CD4-positive, alpha-beta T cell (primary cell): ENCODE results near the gene RAPGEF6. TPM values are rescaled to one million over a fixed set of nuclear protein-coding genes. Genes with fewer than 3 reads are reported as not detected.

Experiments
- ATAC-seq: fragments of 200-7000 bp; cut with Tn5 transposase; one replicate; pipeline ENCODE4 v1.10.0; 2022; ENCODE audit warnings: mild to moderate bottlenecking; ENCODE audit not compliant: poor library complexity
- CTCF ChIA-PET: fragments of 350-600 bp; sonication (Branson Sonifier 250); formaldehyde crosslinking; loops from one replicate; lab custom pipeline; 2021; ENCODE audit warnings: antibody characterized with exemption, inconsistent platforms; lab: Charles Lee
- POLR2A ChIA-PET: fragments of 350-600 bp; sonication (Branson Sonifier 250); formaldehyde crosslinking; loops from one replicate; lab custom pipeline; 2021; ENCODE audit warnings: antibody characterized with exemption, inconsistent platforms; lab: Charles Lee
- DNase-seq, 14 experiments: peaks; one replicate each; pipeline ENCODE4 v3.0.0-alpha.2; 2013 to 2020; ENCODE audit warnings: mixed read lengths in 2 of 14
- H3K27ac ChIP-seq, 2 donors: one replicate each; pipeline versions ENCODE4 v1.5.1 to v1.7.0; 2013; ENCODE audit warnings: low read length in 2 of 2, low read depth in 1 of 2, mild to moderate bottlenecking in 1 of 2
- H3K27me3 ChIP-seq, 2 experiments: 1 replicate in 1 of 2; 2 replicates in 1 of 2; pipeline versions ENCODE4 v1.6.1 to v1.7.0; 2013; ENCODE audit warnings: low read length in 2 of 2, control low read depth in 1 of 2, mild to moderate bottlenecking in 1 of 2, moderate library complexity in 1 of 2; ENCODE audit not compliant: insufficient read depth in 2 of 2, control insufficient read depth in 1 of 2
- H3K36me3 ChIP-seq: one replicate; pipeline ENCODE4 v1.6.1; 2013; ENCODE audit warnings: low read length, control low read depth; ENCODE audit not compliant: insufficient read depth
- H3K4me1 ChIP-seq: one replicate; pipeline ENCODE4 v1.6.1; 2013; ENCODE audit warnings: low read length, control low read depth; ENCODE audit not compliant: insufficient read depth
- H3K4me3 ChIP-seq: one replicate; pipeline ENCODE4 v1.5.1; 2013; ENCODE audit warnings: mild to moderate bottlenecking, low read length, moderate library complexity
- H3K9me3 ChIP-seq, 2 experiments: 1 replicate in 1 of 2; 2 replicates in 1 of 2; pipeline versions ENCODE4 v1.6.1 to v1.7.0; 2013; ENCODE audit warnings: low read length in 2 of 2, mild to moderate bottlenecking in 2 of 2, control low read depth in 1 of 2, moderate library complexity in 1 of 2; ENCODE audit not compliant: control insufficient read depth in 1 of 2, insufficient read depth in 1 of 2
- H3K27ac Mint-ChIP-seq: one replicate; pipeline ENCODE4 v1.8.0; 2020; ENCODE audit warnings: mixed read lengths
- H3K27me3 Mint-ChIP-seq: one replicate; pipeline ENCODE4 v1.8.0; 2021; ENCODE audit warnings: mixed read lengths
- H3K36me3 Mint-ChIP-seq: one replicate; pipeline ENCODE4 v1.8.0; 2021; ENCODE audit warnings: low read depth, mixed read lengths
- H3K4me1 Mint-ChIP-seq: one replicate; pipeline ENCODE4 v1.8.0; 2021; ENCODE audit warnings: low read depth, mixed read lengths
- H3K4me3 Mint-ChIP-seq: one replicate; pipeline ENCODE4 v1.8.0; 2020; ENCODE audit warnings: mild to moderate bottlenecking, mixed read lengths
- H3K9me3 Mint-ChIP-seq: one replicate; pipeline ENCODE4 v1.8.0; 2020; ENCODE audit warnings: mixed read lengths
- CTCF ChIP-seq: fragments of 200-600 bp; IDR thresholded peaks from one replicate; pipeline ENCODE4 v1.8.0; 2022; ENCODE audit warnings: antibody characterized with exemption, mild to moderate bottlenecking
- intact Hi-C, 2 experiments: fragments of 100-400 bp; cut with DNase I in 1 of 2; cut with micrococcal nuclease in 1 of 2; formaldehyde crosslinking; loops; one replicate each; pipeline versions ENCODE4 v1.15.1 to v1.9.0; 2023 to 2025; cut with DNase I, micrococcal nuclease
- total RNA-seq, 174 experiments: library from RNA in 2 of 174; stranded (reverse) in 2 of 174; gene quantifications; one replicate each; pipeline ENCODE4 v1.2.3 and lab custom pipeline; 2021 to 2026

RAPGEF6 gene
- total RNA-seq, 2 experiments from 2014 or later = 83.3 to 91.4 TPM

GRCh38 chr5:131515348-131515747, 119.7 kb downstream of the RAPGEF6 start:
- peaks cover 81% of the 10 kb centered on the region for H3K4me1 Mint-ChIP-seq
- peaks cover 25% of the 10 kb centered on the region for H3K36me3 ChIP-seq
- peak overlapping the region; percentile 84 for H3K27ac Mint-ChIP-seq
- H3K36me3 Mint-ChIP-seq = peaks cover 82% of the 10 kb centered on the region
- H3K27ac ChIP-seq = no peak overlapping the region
- ChIA-PET CTCF (interaction anchor here (0.7 to 2.5 kb wide), 7 partner anchors 8 to 74 kb away, joined by 3 to 9 read pairs (median 4); no protein-coding TSS in a partner anchor), POLR2A (interaction anchor here (1.0 to 2.5 kb wide), 9 partner anchors 9 to 49 kb away, joined by 3 to 13 read pairs (median 6); no protein-coding TSS in a partner anchor)
- DNase-seq (no peak), ATAC-seq (no peak)
- peaks cover 29% of the 10 kb centered on the region for H3K4me1 ChIP-seq
- H3K27me3 ChIP-seq = no peaks in the 10 kb centered on the region
- no peaks in the 10 kb centered on the region for H3K27me3 Mint-ChIP-seq
- peak overlapping the region; percentile 30 for H3K4me3 ChIP-seq
- H3K4me3 Mint-ChIP-seq = peak overlapping the region; percentile 82
- no peak for TF ChIP-seq CTCF
- no peaks in the 10 kb centered on the region for H3K9me3 Mint-ChIP-seq
- H3K9me3 ChIP-seq = no peaks in the 10 kb centered on the region
- intact Hi-C loops = loop anchor here (1.0 to 5.0 kb wide), 4 partner anchors 15 to 487 kb away; no protein-coding TSS in a partner anchor

- Mint-ChIP-seq H3K27me3 (no peaks in the 10 kb centered on the region), H3K9me3 (no peaks in the 10 kb centered on the region), H3K36me3 (peaks cover 84% of the 10 kb centered on the region), H3K4me3 (peak overlapping the region; percentile 82), H3K4me1 (peaks cover 84% of the 10 kb centered on the region), H3K27ac (peak overlapping the region; percentile 84)
- Histone ChIP-seq H3K4me3 (peak overlapping the region; percentile 30), H3K27me3 (no peaks in the 10 kb centered on the region), H3K4me1 (peaks cover 29% of the 10 kb centered on the region), H3K27ac (peak overlapping the region; percentile 36 to 39), H3K9me3 (no peaks in the 10 kb centered on the region), H3K36me3 (peaks cover 26% of the 10 kb centered on the region)
- CTCF ChIA-PET = interaction anchor here (0.6 to 2.5 kb wide), 6 partner anchors 9 to 248 kb away, joined by 3 to 9 read pairs (median 4); no protein-coding TSS in a partner anchor
- POLR2A ChIA-PET = interaction anchor here (0.6 to 2.5 kb wide), 10 partner anchors 9 to 75 kb away, joined by 3 to 13 read pairs (median 6); no protein-coding TSS in a partner anchor
- ATAC-seq (peak; percentile 84), DNase-seq (peak in 4 of 14 experiments; percentile 38 to 83 (median 79))
- peak; percentile 54 for TF ChIP-seq CTCF
- intact Hi-C loops = loop anchor here (1.0 to 5.0 kb wide), 5 partner anchors 11 to 488 kb away; no protein-coding TSS in a partner anchor
These were observed 120.4 kb downstream of the RAPGEF6 start for GRCh38 chr5:131514316-131515283.

GRCh38 chr5:131513780-131514179, 121.2 kb downstream of the RAPGEF6 start:
- Histone ChIP-seq H3K4me3 (no peak overlapping the region), H3K27ac (peak overlapping the region in 1 of 2 donors; percentile 1), H3K4me1 (peaks cover 29% of the 10 kb centered on the region), H3K27me3 (no peaks in the 10 kb centered on the region), H3K9me3 (no peaks in the 10 kb centered on the region), H3K36me3 (peaks cover 24% of the 10 kb centered on the region)
- TF ChIP-seq CTCF = no peak
- peak overlapping the region; percentile 28 for H3K4me3 Mint-ChIP-seq
- ChIA-PET POLR2A (interaction anchor here (0.8 to 1.8 kb wide), 3 partner anchors 10 to 34 kb away, joined by 3 to 8 read pairs (median 5); no protein-coding TSS in a partner anchor), CTCF (interaction anchor here (2.5 kb wide), 1 partner anchor 76 kb away, joined by 9 read pairs; no protein-coding TSS in a partner anchor)
- peaks cover 79% of the 10 kb centered on the region for H3K36me3 Mint-ChIP-seq
- peak overlapping the region; percentile 84 for H3K27ac Mint-ChIP-seq
- no peak for ATAC-seq
- H3K9me3 Mint-ChIP-seq = no peaks in the 10 kb centered on the region
- peak in 3 of 14 experiments; percentile 6 to 43 (median 29) for DNase-seq
- intact Hi-C loops = loop anchor here in 1 of 2 experiments (1.0 to 2.0 kb wide), 2 partner anchors 12 to 17 kb away; no protein-coding TSS in a partner anchor
- H3K27me3 Mint-ChIP-seq = no peaks in the 10 kb centered on the region
- H3K4me1 Mint-ChIP-seq = peaks cover 78% of the 10 kb centered on the region
